Caco-2 (cell line): ENCODE data around the gene PRR16. TPM values are rescaled to one million over a fixed set of nuclear protein-coding genes. Genes with fewer than 3 reads are reported as not detected.

ENCODE experiments used
- BruUV-seq: library from RNA; stranded (reverse); fragments of 400-500 nt; replicated peaks from 2 replicates; lab custom pipeline; 2021; lab: Mats Ljungman, UMichigan
- CTCF ChIA-PET: fragments of 300-600 bp; sonication (Branson Sonifier 250); formaldehyde crosslinking; loops from one replicate; lab custom pipeline; 2022; ENCODE audit warnings: antibody characterized with exemption; lab: Charles Lee
- POLR2A ChIA-PET: fragments of 300-600 bp; sonication (Branson Sonifier 250); formaldehyde crosslinking; loops from one replicate; lab custom pipeline; 2022; ENCODE audit warnings: antibody characterized with exemption; lab: Charles Lee
- DNase-seq, 2 experiments: peaks; one replicate each; pipeline versions ENCODE4 v3.0.0 to v3.0.0-alpha.2; 2020 to 2022
- H3K27me3 ChIP-seq: replicated peaks from 2 replicates; pipeline ENCODE4 v1.6.0; 2011; ENCODE audit warnings: low read length; ENCODE audit not compliant: control insufficient read depth, insufficient read depth
- H3K36me3 ChIP-seq: 2 replicates; pipeline ENCODE4 v1.5.1; 2011; ENCODE audit warnings: low read length; ENCODE audit not compliant: control insufficient read depth, insufficient read depth
- H3K4me1 ChIP-seq: fragments of 250-450 bp; sonication (Bioruptor Pico); 2 replicates; pipeline ENCODE4 v1.5.1; 2020; ENCODE audit warnings: mild to moderate bottlenecking
- H3K4me3 ChIP-seq: 2 replicates; pipeline ENCODE4 v1.5.1; 2011; ENCODE audit warnings: low read depth, mild to moderate bottlenecking, control low read depth, low read length
- H3K9me3 ChIP-seq: fragments of 250-450 bp; sonication (Bioruptor Pico); 2 replicates; pipeline ENCODE4 v1.5.1; 2020; ENCODE audit warnings: mild to moderate bottlenecking, moderate library complexity
- H3K27ac Mint-ChIP-seq: one replicate; pipeline ENCODE4 v1.8.0; 2022; ENCODE audit warnings: mixed read lengths; ENCODE audit not compliant: unreplicated experiment
- H3K27me3 Mint-ChIP-seq: one replicate; pipeline ENCODE4 v1.8.0; 2022; ENCODE audit warnings: mixed read lengths; ENCODE audit not compliant: insufficient read depth, unreplicated experiment
- H3K36me3 Mint-ChIP-seq: one replicate; pipeline ENCODE4 v1.8.0; 2022; ENCODE audit warnings: mild to moderate bottlenecking, mixed read lengths; ENCODE audit not compliant: insufficient read depth, unreplicated experiment
- H3K4me1 Mint-ChIP-seq: one replicate; pipeline ENCODE4 v1.8.0; 2022; ENCODE audit warnings: low read depth, mixed read lengths; ENCODE audit not compliant: unreplicated experiment
- H3K4me3 Mint-ChIP-seq: one replicate; pipeline ENCODE4 v1.8.0; 2022; ENCODE audit warnings: mild to moderate bottlenecking, moderate library complexity, mixed read lengths; ENCODE audit not compliant: unreplicated experiment
- H3K9me3 Mint-ChIP-seq: one replicate; pipeline ENCODE4 v1.8.0; 2022; ENCODE audit warnings: mixed read lengths; ENCODE audit not compliant: unreplicated experiment
- CTCF ChIP-seq, 2 experiments: fragments of 200-600 bp in 1 of 2; IDR thresholded peaks; 1 replicate in 1 of 2; 2 replicates in 1 of 2; pipeline versions ENCODE4 v1.5.1 to v1.8.0; 2011 to 2022; ENCODE audit warnings: antibody characterized with exemption in 1 of 2, control low read depth in 1 of 2, inconsistent platforms in 1 of 2, low read depth in 1 of 2, low read length in 1 of 2, mild to moderate bottlenecking in 1 of 2, moderate library complexity in 1 of 2; ENCODE audit not compliant: insufficient read depth in 1 of 2, severe bottlenecking in 1 of 2, unreplicated experiment in 1 of 2
- intact Hi-C: fragments of 100-400 bp; cut with micrococcal nuclease; formaldehyde crosslinking; loops from one replicate; pipeline ENCODE4 v1.10.0; 2022; ENCODE audit not compliant: unreplicated experiment
- total RNA-seq: library from RNA; stranded (reverse); gene quantifications from 2 replicates; pipeline ENCODE4 v1.2.3, GENCODE V29; 2022

The PRR16 gene
- total RNA-seq, 1 experiment from 2014 or later = not detected

- H3K4me3 ChIP-seq = no peak overlapping the region
- POLR2A ChIA-PET = no interaction called here
- no peak for TF ChIP-seq CTCF (IDR thresholded peaks at IDR 0.05; ENCODE audit: insufficient read depth in 1 of 2, low read depth in 1 of 2, low read length in 1 of 2, severe bottlenecking in 1 of 2, unreplicated experiment in 1 of 2)
- H3K9me3 ChIP-seq = no peaks in the 10 kb centered on the region
- H3K36me3 ChIP-seq = no peaks in the 10 kb centered on the region
- H3K4me1 ChIP-seq = no peaks in the 10 kb centered on the region
- H3K4me1 Mint-ChIP-seq = no peaks in the 10 kb centered on the region
- peaks cover 23% of the 10 kb centered on the region for H3K9me3 Mint-ChIP-seq
- CTCF ChIA-PET = no interaction called here
- no TSS peak for BruUV-seq
- no peak overlapping the region for H3K27ac Mint-ChIP-seq
- H3K36me3 Mint-ChIP-seq = no peaks in the 10 kb centered on the region
- no peaks in the 10 kb centered on the region for H3K27me3 ChIP-seq
- intact Hi-C loops = no loop called here
- peaks cover 3% of the 10 kb centered on the region for H3K27me3 Mint-ChIP-seq
- DNase-seq = no peak
- no peak overlapping the region for H3K4me3 Mint-ChIP-seq
These were observed 33.5 kb upstream of the PRR16 start for GRCh38 chr5:120430572-120430971.

- H3K36me3 ChIP-seq = no peaks in the 10 kb centered on the region
- ChIA-PET CTCF (no interaction called here), POLR2A (no interaction called here)
- BruUV-seq = no TSS peak
- H3K36me3 Mint-ChIP-seq = no peaks in the 10 kb centered on the region
- peaks cover 23% of the 10 kb centered on the region for H3K9me3 Mint-ChIP-seq
- intact Hi-C loops = no loop called here
- H3K27ac Mint-ChIP-seq = no peak overlapping the region
- no peak overlapping the region for H3K4me3 Mint-ChIP-seq
- no peaks in the 10 kb centered on the region for H3K4me1 Mint-ChIP-seq
- no peak for TF ChIP-seq CTCF (IDR thresholded peaks at IDR 0.05; ENCODE audit: insufficient read depth in 1 of 2, low read depth in 1 of 2, low read length in 1 of 2, severe bottlenecking in 1 of 2, unreplicated experiment in 1 of 2)
- DNase-seq = no peak
- H3K27me3 ChIP-seq = no peaks in the 10 kb centered on the region
- peaks cover 3% of the 10 kb centered on the region for H3K27me3 Mint-ChIP-seq
- H3K9me3 ChIP-seq = no peaks in the 10 kb centered on the region
- H3K4me3 ChIP-seq = no peak overlapping the region
- no peaks in the 10 kb centered on the region for H3K4me1 ChIP-seq
These were observed 31.2 kb upstream of the PRR16 start for GRCh38 chr5:120432861-120433260.

- H3K36me3 ChIP-seq = no peaks in the 10 kb centered on the region
- BruUV-seq = no TSS peak
- H3K27me3 ChIP-seq = no peaks in the 10 kb centered on the region
- Mint-ChIP-seq H3K4me1 (no peaks in the 10 kb centered on the region), H3K27me3 (peaks cover 3% of the 10 kb centered on the region), H3K27ac (no peak overlapping the region), H3K4me3 (no peak overlapping the region), H3K36me3 (no peaks in the 10 kb centered on the region), H3K9me3 (peaks cover 12% of the 10 kb centered on the region)
- ChIA-PET POLR2A (no interaction called here), CTCF (no interaction called here)
- H3K9me3 ChIP-seq = no peaks in the 10 kb centered on the region
- DNase-seq = no peak
- intact Hi-C loops = no loop called here
- H3K4me1 ChIP-seq = no peaks in the 10 kb centered on the region
- no peak for TF ChIP-seq CTCF (IDR thresholded peaks at IDR 0.05; ENCODE audit: insufficient read depth in 1 of 2, low read depth in 1 of 2, low read length in 1 of 2, severe bottlenecking in 1 of 2, unreplicated experiment in 1 of 2)
- no peak overlapping the region for H3K4me3 ChIP-seq
These were observed 29.0 kb upstream of the PRR16 start for GRCh38 chr5:120435129-120435528.
